ENCODE results near the gene FTO.

FTO gene

DNA sequence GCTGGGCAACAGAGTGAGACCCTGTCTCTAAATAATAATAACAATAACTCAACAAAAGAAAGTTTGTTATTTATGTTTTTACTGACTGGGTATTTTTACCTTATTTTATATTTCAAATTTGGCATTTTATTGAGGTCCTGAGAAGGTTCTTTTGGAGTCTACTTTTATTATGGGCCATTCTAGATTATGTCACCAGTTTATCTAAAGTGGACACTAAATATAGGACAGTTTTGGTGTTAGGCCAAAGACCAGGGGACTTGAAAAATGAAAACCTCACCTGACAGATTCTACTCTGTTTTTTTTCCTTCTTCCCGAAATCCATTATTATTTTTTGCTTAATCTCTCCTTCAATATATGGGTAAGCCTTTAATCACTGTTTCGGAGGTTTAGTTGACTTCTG lies 8.1 kb downstream of the FTO start:
- DNase-seq, result no peak

DNA sequence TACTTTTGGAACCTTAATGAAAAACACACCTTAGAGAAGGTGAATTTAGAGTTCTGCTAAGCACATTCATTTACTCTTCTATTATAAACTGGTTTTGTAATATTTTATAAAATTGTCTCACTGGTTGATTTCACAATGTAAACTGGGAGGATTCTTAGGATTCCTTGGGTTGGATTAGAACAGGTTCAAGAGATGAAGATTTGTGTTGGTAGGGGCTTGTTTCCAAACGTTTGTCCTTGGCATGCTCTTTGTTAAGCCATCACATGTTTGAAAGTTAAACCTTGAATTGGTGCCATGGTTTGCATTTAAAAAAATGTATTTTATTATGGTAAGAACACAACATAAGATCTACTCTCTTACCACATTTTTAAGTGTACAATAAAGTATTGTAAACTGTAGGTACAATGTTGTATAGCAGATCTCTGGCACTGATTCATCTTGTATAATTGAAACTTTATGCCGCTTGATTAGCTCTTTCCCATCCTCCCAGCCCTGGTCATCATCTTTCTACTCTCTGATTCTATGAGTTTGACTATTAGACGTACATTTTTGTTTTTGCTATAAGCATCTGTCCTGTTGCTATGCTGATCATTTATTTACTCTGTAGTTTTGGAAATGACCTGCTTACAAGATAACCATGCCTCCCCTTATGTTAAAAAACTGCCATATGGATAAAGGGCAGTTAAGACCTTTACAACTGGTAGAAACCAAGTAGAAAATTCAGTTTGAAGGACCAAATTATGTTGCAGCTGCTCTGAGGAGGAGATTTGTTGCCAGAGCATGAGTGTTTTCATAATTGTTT lies 9.6 kb downstream of the FTO start:
- no peak for DNase-seq

DNA sequence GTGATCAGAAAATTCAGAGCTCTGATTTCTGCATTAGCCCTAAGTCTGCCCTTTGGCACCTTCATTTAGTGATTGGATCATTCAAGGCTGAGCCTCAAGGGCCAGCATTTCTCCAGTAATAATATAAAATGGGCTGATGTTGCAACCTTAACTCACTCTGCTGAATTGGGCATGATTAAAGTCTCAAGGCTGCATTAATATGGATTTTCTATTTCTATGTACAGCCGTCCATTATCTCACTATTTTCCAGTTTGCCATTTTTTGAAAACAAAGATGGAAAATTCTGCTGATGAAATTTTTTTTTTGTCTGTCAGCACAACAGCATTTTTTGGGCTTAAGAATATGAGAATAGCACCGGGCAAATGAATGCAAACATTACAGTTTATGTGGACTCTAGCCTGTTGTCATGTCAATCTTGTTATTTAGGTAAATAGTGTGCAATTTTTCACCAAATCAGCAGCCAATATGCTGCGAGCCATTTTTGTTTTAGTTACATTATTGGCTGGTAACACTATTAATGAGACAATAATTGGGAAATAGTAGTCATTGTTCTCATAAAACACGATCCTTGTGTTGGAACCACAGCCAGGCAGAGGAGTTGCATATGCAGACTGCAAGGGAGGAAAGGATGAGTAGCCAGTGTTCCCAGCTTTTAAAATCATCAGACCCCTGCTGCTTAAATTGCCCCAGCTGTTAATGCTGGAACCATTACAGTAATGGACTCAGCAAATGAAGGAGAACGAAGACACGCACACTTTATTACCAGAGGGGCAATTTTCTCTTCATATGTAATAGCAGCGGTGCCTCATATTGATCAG lies 10.5 kb downstream of the FTO start:
- no peak for DNase-seq

DNA sequence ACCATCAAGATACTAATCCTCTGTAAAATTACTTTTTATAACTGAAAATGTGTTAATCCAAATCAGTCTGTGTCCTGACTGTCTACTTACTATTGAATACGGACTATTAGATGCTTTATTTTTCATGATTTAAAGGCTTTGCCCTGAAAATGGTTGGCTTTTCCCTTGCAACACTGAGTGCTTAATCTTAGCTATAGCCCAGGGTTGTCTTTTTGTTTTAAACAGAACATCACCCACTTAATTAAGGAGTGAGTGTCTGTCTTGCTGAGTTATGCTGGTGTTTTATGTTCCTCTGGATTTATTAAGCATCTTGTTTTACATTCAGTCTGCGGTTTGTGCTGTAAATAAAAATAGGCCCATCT lies 11.0 kb downstream of the FTO start:
- DNase-seq, result no peak

DNA sequence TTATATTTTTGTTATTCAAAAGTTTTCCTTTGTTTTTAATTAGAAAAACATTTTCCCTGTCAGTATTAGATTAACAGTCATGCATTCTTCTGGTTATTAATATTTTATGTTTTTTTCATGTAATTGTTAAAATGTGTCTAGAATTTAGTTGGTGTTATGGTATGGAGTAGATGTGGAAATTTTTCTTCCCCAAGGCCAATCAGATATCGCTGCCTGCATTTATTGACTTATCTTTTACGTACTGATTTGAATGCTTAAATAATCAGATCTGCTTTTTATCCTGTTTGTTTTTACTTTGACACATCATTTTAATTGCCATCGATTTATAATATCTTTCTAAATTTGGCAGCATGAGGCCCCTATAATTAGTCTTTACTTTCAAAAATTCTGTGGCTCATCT lies 13.6 kb downstream of the FTO start:
- no peak for DNase-seq

DNA sequence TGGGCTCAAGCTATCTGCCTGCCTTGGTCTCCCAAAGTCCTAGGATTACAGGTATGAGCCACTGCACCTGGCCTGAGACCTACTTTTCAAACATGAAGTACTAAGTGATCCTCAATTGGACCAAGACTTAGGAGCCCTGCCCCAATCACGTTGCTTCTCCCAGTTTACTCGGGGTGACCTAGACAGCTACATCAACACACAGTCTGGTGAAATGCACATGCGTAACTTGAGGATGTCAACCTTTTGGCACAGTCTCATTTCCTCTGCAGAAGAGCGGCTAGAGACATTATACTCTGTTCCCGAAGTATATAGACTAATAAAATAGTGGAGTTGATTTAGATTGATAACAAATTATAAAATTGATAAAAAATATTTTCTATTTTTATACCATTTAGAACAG lies 17.1 kb downstream of the FTO start:
- no peak for DNase-seq

DNA sequence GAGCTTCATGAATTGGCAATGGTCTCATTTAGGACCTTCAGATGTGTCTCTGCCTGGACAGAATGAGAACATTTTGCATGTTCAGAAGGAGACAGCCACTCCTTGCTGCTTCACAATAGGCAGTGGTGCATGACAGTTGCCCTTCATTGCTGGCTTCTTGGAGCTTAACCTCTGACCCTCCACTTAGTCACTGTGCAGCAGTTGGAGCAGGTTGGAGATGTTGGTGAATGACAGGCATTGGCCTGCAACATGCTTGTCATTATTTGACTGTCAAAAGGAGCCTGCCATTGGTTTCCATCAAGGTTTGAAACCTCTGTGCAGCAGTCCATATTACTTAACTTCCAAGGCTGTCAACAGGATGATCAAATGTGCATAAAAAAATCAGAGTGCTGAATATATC lies 22.7 kb downstream of the FTO start:
- no peak for DNase-seq

DNA sequence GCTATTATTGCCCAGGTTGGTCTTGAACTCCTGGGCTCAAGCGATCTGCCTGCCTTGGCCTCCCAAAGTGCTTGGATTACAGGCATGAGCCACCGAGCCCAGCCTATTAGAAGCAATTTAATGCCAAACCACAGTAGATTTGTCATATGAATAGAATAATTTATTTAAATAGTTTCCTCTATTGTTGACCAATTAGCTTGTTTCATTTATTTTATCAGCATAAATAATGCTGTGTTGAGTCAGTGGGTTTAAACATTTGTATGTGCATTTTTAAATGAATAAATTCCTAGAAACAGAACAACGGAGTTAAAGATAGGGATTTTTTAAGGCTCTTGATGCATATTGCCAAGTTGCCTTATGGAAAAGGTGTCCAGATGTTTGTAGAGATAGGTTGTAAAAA lies 26.7 kb downstream of the FTO start:
- DNase-seq, result no peak

DNA sequence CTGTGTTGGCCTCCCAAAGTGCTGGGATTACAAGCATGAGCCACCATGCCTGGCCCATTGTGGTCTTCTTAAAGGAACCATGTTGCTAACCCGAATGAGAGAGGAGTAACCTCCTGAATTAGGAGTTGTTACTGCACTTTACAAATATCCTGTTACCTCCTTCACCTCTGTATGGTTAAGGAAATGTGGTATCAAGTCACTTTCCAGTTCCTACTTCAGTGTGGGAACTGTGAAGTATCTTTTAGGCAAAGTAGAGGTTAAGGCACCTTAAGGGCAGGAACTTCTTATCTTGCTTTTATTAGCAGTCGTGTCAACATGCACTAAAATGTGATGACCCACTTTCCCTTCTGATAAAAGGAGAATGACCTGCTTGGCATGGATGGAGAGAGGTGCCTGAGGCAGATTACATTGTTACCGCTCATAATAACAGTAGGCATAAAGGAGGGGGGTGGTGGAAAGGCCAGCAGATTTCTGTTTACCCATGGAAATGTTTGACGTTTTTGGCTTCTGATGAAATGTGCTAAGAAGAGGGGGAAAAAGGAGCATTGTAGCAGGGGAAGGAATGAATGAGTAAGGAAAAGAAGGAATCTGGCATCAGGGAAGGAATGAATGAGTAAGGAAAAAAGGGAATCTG lies 28.5 kb downstream of the FTO start:
- DNase-seq, result no peak

DNA sequence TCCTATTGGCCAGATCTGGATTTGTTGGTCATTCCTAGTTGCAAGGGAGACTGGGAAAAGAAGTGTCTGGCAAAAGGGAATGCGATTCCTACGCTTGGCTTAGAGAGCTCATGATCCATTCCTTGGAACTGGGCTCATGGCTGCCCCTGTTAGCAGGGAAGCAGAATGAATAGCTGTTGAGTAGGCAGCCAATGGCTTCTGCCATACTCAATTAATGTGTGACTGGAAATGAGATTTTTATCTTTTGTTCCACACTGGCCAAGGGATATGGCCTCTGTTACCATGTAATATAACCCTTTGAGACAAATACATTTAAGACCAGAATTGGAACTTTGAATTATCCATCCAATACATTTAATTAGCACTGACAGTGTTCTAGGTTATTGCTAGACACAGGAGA lies 31.0 kb downstream of the FTO start:
- no peak for DNase-seq

DNA sequence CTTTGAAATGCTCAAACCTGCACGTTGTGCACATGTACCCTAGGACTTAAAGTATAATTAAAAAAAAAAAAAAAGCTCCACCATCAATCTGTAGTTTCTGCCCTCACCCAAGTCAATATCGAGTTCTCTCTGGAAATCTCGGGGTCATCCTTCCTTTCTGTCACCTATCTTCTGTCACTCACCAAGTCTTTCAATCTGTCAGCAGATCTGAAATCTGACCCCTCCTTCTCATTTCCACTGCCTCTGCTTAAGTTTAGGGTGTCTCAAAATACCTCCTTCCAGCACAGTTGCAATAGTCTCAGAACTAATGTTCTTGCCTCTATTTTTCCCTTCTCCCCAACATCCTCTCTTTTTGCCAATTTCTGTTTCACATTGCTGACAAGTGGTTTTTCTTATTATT lies 32.3 kb downstream of the FTO start:
- DNase-seq, result no peak

DNA sequence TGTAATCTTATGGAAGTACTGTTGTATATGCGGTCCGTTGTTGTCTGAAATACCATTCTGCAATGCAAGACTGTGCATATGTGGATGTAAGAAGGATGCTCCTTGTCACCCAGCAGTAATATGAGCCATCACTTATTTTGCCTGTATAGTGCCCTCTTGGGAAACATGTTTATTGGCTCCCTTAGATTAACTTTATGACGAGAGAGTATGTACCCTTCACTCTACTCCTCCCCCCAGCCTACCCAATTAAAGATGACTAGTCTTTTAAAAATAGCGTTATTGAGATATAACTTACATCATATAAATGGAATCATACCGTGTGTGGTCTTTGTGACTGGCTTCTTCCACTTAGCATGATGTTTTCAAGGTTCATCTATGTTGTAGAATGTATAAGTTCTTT lies 33.6 kb downstream of the FTO start:
- no peak for DNase-seq

DNA sequence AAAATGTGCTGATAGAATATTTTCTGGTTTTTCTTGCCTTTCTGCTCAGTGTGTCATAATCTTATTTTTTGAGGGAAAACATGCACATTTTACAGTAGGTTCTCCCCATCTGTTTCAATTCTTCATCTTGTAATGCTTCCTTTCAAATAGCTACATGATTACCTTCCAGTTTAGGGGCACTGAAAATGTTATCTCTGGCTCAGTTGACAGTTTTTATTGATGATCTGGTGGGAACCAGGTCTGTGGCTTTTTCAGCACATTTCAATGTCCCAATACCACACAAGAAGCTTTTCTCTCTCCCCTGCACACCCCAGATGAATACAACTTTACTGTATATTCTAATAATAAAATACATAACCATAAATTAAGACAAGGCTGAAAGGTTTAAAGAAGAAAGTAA lies 36.5 kb downstream of the FTO start:
- no peak for DNase-seq

DNA sequence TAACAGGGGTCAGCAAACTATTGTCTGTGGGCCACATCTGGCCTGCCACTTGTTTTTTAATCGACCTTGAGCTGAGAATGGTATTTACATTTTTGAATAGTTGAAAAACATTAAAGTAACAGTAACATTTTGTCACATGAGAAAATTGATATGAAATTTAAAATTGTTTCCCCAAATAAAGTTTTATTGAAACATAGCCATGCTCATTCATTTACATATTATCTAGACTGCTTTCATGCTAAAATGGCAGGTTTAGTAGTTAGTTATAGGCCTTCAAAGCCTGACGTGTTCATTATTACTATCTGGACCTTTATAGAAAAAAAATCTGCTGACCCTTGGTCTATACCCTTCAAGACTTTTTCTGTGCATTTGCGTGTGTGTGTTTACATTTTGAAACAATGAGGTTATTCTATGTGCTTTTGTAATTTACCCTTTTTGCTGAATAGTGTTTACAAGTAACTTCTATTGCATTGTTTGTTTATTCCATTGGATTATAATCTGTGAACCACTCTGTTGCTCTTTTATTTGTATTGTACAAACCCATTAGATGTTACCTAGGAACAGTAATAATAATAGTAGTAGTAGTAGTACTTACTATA lies 37.1 kb downstream of the FTO start:
- DNase-seq, result no peak

DNA sequence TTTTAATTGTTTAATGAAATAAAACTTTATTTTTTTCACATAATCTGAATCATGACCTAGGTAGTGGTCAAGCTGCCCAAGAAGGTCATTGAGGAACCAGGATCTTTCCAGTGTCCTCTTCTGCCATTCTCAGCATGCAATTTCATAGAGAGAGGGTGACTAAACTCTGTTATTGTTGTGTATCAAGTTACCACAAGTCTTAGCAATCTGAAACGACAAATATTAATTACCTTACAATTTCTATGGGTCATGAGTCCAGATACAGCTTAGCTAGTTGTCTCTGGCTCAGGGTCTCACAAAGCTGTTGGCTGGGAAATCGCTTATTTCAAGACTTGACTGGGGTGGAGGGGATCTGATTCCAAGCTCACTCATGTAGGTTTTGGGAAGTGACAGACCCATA lies 37.6 kb downstream of the FTO start:
- no peak for DNase-seq

DNA sequence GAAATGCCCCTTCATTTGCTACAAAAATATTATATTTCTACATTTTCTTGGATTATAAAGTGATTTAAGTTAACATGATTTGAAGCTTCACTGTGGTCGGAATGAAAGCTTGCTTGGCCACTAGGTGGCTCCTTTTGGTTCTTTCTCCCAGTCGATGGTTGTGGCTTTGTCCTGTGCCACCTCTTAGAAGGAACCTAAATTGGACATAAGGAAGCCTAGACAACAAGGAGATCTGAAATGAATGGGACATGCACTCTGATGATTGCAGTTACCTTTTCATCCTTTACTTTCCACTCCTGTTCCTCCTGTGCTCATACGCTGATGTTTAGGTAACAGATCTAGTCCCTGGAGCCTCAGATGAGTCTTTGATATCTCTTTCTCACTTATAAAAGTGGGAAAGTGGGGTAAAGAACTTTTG lies 39.2 kb downstream of the FTO start:
- peak in 1 of 2 donors; percentile 13 for DNase-seq

DNA sequence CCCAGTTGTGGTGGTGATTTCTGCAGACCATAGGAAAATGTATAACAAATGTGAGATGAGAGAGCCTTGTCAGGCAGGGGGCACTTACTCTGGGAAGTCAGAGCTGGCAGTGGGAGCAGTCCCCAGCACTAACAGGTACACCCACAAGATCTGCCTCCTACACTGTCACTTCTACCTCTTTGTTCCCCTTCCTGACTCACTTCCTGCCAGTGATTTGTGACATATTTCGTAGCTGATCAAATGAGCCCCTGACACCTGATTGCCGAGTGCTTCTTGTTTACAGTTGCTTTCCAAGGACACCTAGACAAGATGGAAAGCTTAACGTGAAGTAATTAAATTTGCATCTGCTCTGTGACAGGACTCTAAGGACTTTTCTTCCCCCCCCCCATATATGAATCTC lies 40.5 kb downstream of the FTO start:
- DNase-seq, result peak; percentile 9 to 28

DNA sequence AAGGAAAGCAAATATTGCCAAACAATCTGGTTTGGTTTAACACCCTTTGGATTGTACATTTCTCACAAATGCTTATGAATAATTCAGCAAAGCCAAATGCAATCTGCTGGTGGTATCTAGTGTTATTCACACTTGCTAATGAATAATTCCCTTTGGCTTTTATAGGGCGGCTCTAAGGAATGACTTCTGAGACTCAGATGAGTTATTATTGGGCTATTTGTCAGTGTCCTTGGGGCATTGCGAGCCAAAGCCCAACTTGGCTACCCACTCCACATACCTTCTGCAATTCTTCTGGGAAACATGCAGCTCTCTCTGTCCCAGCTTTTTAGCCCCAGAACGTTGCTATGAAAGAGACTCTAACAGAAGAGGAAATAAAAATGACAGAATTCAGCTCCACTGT lies 41.1 kb downstream of the FTO start:
- DNase-seq, result no peak

DNA sequence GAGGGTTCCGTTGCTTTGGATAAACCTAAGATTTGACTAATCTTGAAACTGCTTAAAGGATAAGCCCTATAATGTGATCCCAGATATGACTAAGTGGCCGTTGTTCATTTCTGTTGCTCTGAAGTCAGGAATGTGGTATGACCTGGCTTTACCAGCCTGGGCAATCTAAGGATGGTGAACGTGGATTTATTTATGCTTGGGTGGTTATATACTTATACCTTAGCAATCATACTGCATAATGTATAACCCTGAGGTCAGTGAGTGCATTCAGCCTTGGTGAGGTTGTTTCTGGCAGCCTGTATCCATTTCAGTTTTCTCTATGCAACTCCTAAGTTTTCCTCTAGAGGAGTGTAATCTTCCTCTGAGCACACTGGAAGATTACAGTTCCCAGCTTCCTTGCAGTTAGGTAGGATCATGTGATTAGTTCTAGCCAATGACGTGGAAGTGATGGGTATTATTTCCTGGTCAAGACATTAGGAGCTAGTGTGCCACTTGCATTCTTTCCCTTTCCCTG lies 41.9 kb downstream of the FTO start:
- DNase-seq, result no peak

DNA sequence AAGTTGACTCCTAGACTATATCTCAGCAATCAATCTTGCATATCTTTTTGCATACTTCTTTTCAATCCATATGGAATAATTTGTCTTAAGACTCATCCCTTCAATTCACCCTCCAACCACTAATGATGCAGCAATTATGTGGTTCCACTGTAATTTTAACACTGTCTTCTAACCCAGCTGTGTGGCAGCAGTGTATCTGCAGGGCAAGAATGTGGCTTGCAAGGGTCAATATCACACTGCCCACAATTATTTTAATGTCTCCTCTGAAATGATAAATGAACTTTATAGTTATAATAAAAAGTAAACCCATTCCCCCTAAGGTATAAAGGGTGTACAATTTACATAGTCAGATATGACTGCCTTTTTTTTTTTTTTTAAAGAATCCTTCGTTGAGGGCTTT lies 48.6 kb downstream of the FTO start:
- no peak for DNase-seq

DNA sequence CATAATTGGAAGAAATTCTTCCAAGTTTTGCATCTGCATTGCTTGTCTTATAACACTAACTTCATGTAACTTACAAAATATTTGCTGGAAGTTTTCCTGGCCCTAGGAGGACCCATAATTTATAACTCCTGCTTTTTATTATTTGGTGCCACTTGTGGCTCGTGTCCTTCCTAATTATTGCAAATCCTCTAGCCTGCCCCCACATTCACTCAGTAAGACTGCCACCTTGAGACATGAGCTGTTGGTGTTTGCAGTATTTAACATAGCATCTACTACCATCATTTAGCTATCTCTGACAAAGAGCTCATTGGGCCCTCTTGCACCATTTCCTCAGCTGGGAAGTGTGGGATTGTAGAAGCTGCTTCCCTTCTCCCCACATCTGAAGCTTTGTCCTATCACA lies 49.5 kb downstream of the FTO start:
- DNase-seq, result no peak

DNA sequence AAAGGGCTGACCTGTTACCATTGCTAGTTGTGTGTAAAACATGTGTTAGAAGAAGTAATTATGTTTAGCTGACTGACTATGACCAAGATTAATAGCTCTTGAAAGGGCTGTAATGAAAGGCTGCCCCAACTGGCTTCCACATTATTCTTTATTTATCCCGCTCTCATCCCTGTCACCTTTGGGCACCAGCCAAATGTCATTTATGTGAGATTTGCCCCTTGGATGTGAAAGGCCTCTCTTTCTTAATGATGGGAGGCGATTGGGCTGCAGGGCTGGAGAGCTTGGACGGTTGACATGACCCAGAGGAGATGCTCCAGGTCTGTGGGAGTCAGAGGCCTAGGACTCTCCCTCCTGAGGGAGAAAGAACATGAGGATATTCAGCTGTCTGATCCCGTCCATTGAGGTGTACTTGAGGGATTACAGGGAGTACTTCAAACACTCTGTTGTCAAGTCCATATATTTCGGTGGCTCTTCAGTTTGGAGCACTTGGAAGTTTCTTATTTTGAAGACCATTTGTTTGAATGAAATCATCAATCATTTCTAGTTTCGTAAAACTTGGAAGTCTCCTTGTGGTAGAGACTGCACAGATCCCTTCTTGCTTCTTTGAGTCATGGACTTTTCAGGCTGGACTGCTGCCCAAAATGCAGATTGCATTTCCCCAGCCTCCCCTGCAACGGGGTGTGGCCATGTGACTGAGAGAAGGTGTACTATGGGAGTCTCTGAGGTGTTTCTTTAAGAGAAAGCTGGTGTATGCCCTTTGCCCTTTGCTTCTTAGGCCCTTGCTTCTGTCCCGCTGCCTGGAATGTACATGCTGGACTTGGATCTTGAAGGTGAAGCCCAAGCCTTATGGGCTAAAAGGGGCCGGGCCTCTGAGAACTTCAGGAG lies 51.3 kb downstream of the FTO start:
- DNase-seq, result no peak
